CD14-positive monocyte (primary cell): ENCODE data around the gene ITGA2. TPM values are rescaled to one million over a fixed set of nuclear protein-coding genes. Genes with fewer than 3 reads are reported as not detected.

ENCODE experiments used
- DNase-seq, 3 donors: peaks; one replicate each; pipeline ENCODE4 v3.0.0-alpha.2; 2011 to 2022
- H2AFZ ChIP-seq: 2 replicates; pipeline ENCODE4 v1.6.0; 2012; ENCODE audit warnings: mild to moderate bottlenecking, low read depth, low read length, inconsistent platforms; ENCODE audit not compliant: insufficient read depth, poor library complexity, severe bottlenecking
- H3K27ac ChIP-seq, 2 donors: 1 replicate in 1 of 2; 2 replicates in 1 of 2; pipeline ENCODE4 v1.5.1; 2012 to 2013; ENCODE audit warnings: low read length in 2 of 2, control low read depth in 1 of 2, inconsistent platforms in 1 of 2, low read depth in 1 of 2, mild to moderate bottlenecking in 1 of 2
- H3K27me3 ChIP-seq, 2 donors: one replicate each; pipeline versions ENCODE4 v1.6.0 to v1.6.1; 2011 to 2013; ENCODE audit warnings: low read length in 2 of 2; ENCODE audit not compliant: control insufficient read depth in 2 of 2, insufficient read depth in 2 of 2
- H3K36me3 ChIP-seq, 2 donors: replicated peaks in 1 of 2; 1 replicate in 1 of 2; 2 replicates in 1 of 2; pipeline versions ENCODE4 v1.5.1 to v1.6.1; 2012 to 2013; ENCODE audit warnings: low read length in 2 of 2, control low read depth in 1 of 2, inconsistent platforms in 1 of 2, mild to moderate bottlenecking in 1 of 2; ENCODE audit not compliant: insufficient read depth in 2 of 2, control insufficient read depth in 1 of 2
- H3K4me1 ChIP-seq, 2 donors: 1 replicate in 1 of 2; 2 replicates in 1 of 2; pipeline versions ENCODE4 v1.5.1 to v1.6.1; 2012 to 2013; ENCODE audit warnings: low read length in 2 of 2, control low read depth in 1 of 2, inconsistent platforms in 1 of 2, mild to moderate bottlenecking in 1 of 2, moderate library complexity in 1 of 2; ENCODE audit not compliant: insufficient read depth in 2 of 2, control insufficient read depth in 1 of 2
- H3K4me2 ChIP-seq: replicated peaks from 2 replicates; pipeline ENCODE3; 2012; ENCODE audit warnings: low read length, moderate library complexity, mild to moderate bottlenecking; ENCODE audit not compliant: poor library complexity, severe bottlenecking; ENCODE audit errors: extremely low read depth
- H3K4me3 ChIP-seq, 3 experiments: fragments of 200-600 bp in 1 of 3; sonication (generic) in 1 of 3; replicated peaks in 1 of 3; 1 replicate in 2 of 3; 2 replicates in 1 of 3; pipeline ENCODE4 v1.5.1; 2011 to 2013; ENCODE audit warnings: low read length in 3 of 3, mild to moderate bottlenecking in 3 of 3, control low read depth in 2 of 3, low read depth in 2 of 3, inconsistent platforms in 1 of 3, moderate library complexity in 1 of 3
- H3K79me2 ChIP-seq: 2 replicates; pipeline ENCODE4 v1.6.0; 2012; ENCODE audit warnings: mild to moderate bottlenecking, control low read depth, inconsistent platforms, low read length, moderate library complexity; ENCODE audit not compliant: insufficient read depth
- H3K9ac ChIP-seq: 2 replicates; pipeline ENCODE4 v1.6.0; 2017; ENCODE audit warnings: low read length, mild to moderate bottlenecking; ENCODE audit not compliant: insufficient read depth, poor library complexity, severe bottlenecking
- H3K9me3 ChIP-seq, 2 donors: replicated peaks in 1 of 2; 1 replicate in 1 of 2; 2 replicates in 1 of 2; pipeline versions ENCODE4 v1.5.1 to v1.6.1; 2012 to 2013; ENCODE audit warnings: low read length in 2 of 2, control low read depth in 1 of 2; ENCODE audit not compliant: control insufficient read depth in 1 of 2, insufficient read depth in 1 of 2
- H4K20me1 ChIP-seq: 2 replicates; pipeline ENCODE4 v1.6.0; 2012; ENCODE audit warnings: mild to moderate bottlenecking, low read length, control low read depth, moderate library complexity; ENCODE audit not compliant: insufficient read depth
- H3K27ac Mint-ChIP-seq, 7 donors: one replicate each; pipeline ENCODE4 v1.8.0; 2020; ENCODE audit warnings: mild to moderate bottlenecking in 7 of 7, mixed read lengths in 7 of 7, moderate library complexity in 6 of 7, inconsistent platforms in 2 of 7
- H3K27me3 Mint-ChIP-seq, 3 donors: one replicate each; pipeline ENCODE4 v1.8.0; 2021 to 2022; ENCODE audit warnings: low read depth in 3 of 3, mild to moderate bottlenecking in 3 of 3, mixed read lengths in 3 of 3, moderate library complexity in 3 of 3, inconsistent platforms in 1 of 3
- H3K36me3 Mint-ChIP-seq, 2 donors: one replicate each; pipeline ENCODE4 v1.8.0; 2020; ENCODE audit warnings: mixed read lengths in 2 of 2, inconsistent platforms in 1 of 2, mild to moderate bottlenecking in 1 of 2
- H3K4me1 Mint-ChIP-seq: one replicate; pipeline ENCODE4 v1.8.0; 2020; ENCODE audit warnings: mild to moderate bottlenecking, mixed read lengths
- H3K4me3 Mint-ChIP-seq, 2 donors: one replicate each; pipeline ENCODE4 v1.8.0; 2020; ENCODE audit warnings: mild to moderate bottlenecking in 2 of 2, mixed read lengths in 2 of 2, moderate library complexity in 1 of 2
- H3K9me3 Mint-ChIP-seq, 7 donors: one replicate each; pipeline ENCODE4 v1.8.0; 2020 to 2022; ENCODE audit warnings: mixed read lengths in 7 of 7, mild to moderate bottlenecking in 6 of 7, moderate library complexity in 6 of 7, inconsistent platforms in 2 of 7
- CTCF ChIP-seq: fragments of 200-600 bp; IDR thresholded peaks from one replicate; pipeline ENCODE4 v1.8.0; 2022; ENCODE audit warnings: antibody characterized with exemption, mild to moderate bottlenecking
- WGBS: methylation state at CpG from one replicate; pipeline ENCODE4 v1.1.5; 2013; ENCODE audit warnings: missing lambda C conversion rate; ENCODE audit not compliant: insufficient coverage; 5-methylcytosine and 5-hydroxymethylcytosine counted together
- intact Hi-C, 2 donors: fragments of 100-400 bp; cut with micrococcal nuclease; formaldehyde crosslinking; loops; one replicate each; pipeline versions ENCODE4 v1.15.0 to v1.15.1; 2023
- polyA plus RNA-seq, 3 donors: library from polyadenylated mRNA; depleted of rRNA in 1 of 3; unstranded in 2 of 3; stranded (reverse) in 1 of 3; fragments of 300-500 nt in 2 of 3; fragments of >200 nt in 1 of 3; fragmentation: Illumina TruSeq in 2 of 3; gene quantifications; 1 replicate in 2 of 3; 2 replicates in 1 of 3; pipeline ENCODE4 v1.2.3, GENCODE V29; 2012 to 2021

The ITGA2 gene
- polyA plus RNA-seq, 3 donors: not detected

DNA sequence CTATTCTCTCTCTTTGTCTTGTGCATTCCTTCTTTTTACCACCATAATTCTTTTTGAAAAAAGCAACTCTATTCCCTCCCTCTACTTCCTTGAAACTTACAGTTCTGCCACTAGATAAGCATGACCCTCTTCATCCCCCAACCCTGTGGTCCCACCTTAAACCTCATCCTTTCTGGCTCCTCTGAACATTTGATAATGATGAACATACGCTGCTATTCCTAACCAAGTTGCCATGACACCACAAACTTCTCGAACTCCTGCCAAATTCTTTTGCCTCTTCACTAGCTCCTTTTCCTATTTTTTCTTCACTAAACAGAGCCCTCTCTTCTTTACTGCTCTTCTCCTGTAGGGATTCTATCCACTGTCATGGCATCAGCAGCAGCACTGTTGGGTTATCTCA, 63.3 kb downstream of the ITGA2 start:
- Histone ChIP-seq H3K9me3 (no peaks in the 10 kb centered on the region), H3K36me3 (no peaks in the 10 kb centered on the region), H4K20me1 (no peaks in the 10 kb centered on the region), H3K4me3 (no peak overlapping the region), H2AFZ (no peak overlapping the region), H3K79me2 (no peaks in the 10 kb centered on the region), H3K9ac (no peak overlapping the region), H3K4me2 (no peak overlapping the region), H3K27me3 (no peaks in the 10 kb centered on the region), H3K4me1 (no peaks in the 10 kb centered on the region), H3K27ac (no peak overlapping the region)
- intact Hi-C loops: no loop called here
- TF ChIP-seq CTCF: no peak
- DNase-seq: no peak
- no peaks in the 10 kb centered on the region for H3K4me1 Mint-ChIP-seq
- no peaks in the 10 kb centered on the region for H3K36me3 Mint-ChIP-seq
- no peaks in the 10 kb centered on the region for H3K9me3 Mint-ChIP-seq
- no peaks in the 10 kb centered on the region for H3K27me3 Mint-ChIP-seq
- no peak overlapping the region for H3K27ac Mint-ChIP-seq
- WGBS: 100% methylated on average over 2 of the region's 2 CpGs
- H3K4me3 Mint-ChIP-seq: no peak overlapping the region

DNA sequence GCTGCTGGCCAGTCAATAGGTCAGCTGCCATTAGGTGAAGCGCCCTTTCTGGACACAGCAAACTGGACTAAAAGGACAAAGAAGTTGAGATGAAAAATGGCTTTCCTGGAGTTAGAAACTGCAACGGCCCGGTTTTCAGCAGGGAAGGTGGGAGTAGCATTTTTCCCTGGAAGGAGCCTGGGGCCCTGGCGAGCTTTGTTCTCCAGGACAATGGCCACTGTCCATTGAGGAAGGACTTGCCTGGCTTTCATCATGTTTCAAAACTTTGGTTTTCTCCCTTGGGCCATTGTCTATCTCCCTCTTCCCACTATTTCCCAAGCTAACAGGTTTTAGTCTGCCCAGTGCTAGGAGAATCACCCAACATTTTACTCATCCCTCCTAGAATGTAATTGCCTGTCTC, 64.2 kb downstream of the ITGA2 start:
- no peaks in the 10 kb centered on the region for H3K27me3 ChIP-seq
- no peak for TF ChIP-seq CTCF
- no peaks in the 10 kb centered on the region for H3K9me3 Mint-ChIP-seq
- no peaks in the 10 kb centered on the region for H3K4me1 Mint-ChIP-seq
- H3K27me3 Mint-ChIP-seq: peaks cover 0 to 1% (median 0%) of the 10 kb centered on the region in 3 donors
- H2AFZ ChIP-seq: no peak overlapping the region
- DNase-seq: no peak
- H3K9ac ChIP-seq: no peak overlapping the region
- H3K9me3 ChIP-seq: no peaks in the 10 kb centered on the region
- no peaks in the 10 kb centered on the region for H3K79me2 ChIP-seq
- H3K27ac ChIP-seq: no peak overlapping the region
- intact Hi-C loops: no loop called here
- no peaks in the 10 kb centered on the region for H4K20me1 ChIP-seq
- WGBS: 93% methylated on average over 3 of the region's 4 CpGs
- no peaks in the 10 kb centered on the region for H3K4me1 ChIP-seq
- H3K27ac Mint-ChIP-seq: no peak overlapping the region
- no peak overlapping the region for H3K4me3 Mint-ChIP-seq
- no peaks in the 10 kb centered on the region for H3K36me3 Mint-ChIP-seq
- no peak overlapping the region for H3K4me2 ChIP-seq
- H3K36me3 ChIP-seq: no peaks in the 10 kb centered on the region
- H3K4me3 ChIP-seq: no peak overlapping the region
